Mucosa of gallbladder (tissue), 1 donor: ENCODE results near the gene RGL2. TPM values are rescaled to one million over a fixed set of nuclear protein-coding genes. Genes with fewer than 3 reads are reported as not detected.
"Not testable (repeated sequence)": the region's sequence is repeated elsewhere in the genome, so short reads cannot be mapped to it uniquely, and the experiment has no call there.

Experiments used
- DNase-seq: peaks from one replicate; pipeline ENCODE4 v3.0.0-alpha.2; 2020; ENCODE audit warnings: low spot score
- total RNA-seq: library from RNA; stranded (reverse); gene quantifications from one replicate; pipeline ENCODE4 v1.2.1, GENCODE V29; 2021
- donor health status: DM: no; HTN: no; CAD: no.

RGL2 gene
- total RNA-seq, result 158 TPM

DNA sequence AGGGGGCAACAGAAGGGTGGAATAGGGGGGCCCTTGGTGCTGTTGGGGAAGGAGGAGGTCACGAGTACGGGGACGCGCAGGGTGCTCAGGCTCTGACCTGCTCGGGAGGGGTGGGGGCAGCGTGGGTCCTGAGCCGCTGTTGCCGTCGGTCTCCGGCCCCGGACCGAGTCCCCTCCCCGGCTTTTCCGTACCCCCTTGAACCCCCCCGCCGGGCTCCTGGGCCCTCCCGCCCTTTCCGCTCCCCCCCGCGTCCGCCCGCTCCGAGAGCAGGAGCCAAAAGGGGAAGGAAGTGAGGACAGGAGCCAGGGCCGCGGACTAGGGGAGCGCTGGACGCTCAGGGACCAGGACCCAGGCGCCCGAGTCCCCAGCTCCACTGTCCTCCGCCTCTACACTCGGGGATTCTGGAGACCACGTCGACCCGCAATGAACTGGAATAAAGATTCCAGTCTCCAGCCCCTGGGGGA is at the start of gene RGL2:
RGL2 (minus strand) TSS at position 170 of the 464 bp plus-strand sequence. CDS start 332 bp downstream, outside the sequence.
- peak; percentile 78 for DNase-seq

DNA sequence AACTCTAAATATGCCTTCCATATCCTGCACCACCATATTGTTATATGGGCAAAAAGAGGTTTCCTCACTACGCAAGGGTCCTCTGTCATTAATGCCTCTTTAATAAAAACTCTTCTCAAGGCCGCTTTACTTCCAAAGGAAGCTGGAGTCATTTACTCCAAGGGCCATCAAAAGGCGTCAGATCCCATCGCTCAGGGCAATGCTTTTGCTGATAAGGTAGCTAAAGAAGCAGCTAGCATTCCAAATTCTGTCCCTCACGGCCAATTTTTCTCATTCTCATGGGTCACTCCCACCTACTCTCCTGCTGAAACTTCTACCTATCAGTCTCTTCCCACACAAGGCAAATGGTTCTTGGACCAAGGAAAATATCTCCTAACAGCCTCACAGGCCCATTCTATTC is 49.1 kb upstream of the RGL2 start:
- DNase-seq, result no peak

DNA sequence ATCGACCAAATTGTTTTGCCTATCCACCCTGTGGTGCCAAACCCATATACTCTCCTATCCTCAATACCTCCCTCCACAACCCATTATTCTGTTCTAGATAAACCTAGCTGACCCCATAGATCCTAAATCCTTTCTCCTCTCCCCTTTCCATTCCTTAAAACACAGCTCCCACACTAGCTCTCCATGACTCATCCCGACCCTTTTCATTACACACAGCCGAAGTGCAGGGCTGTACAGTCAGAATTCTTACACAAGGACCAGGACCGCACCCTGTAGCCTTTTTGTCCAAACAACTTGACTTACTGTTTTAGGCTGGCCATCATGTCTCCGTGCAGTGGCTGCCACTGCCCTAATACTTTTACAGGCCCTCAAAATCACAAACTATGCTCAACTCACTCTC is 48.2 kb upstream of the RGL2 start:
- not testable (repeated sequence) for DNase-seq

GRCh38 chr6:33344701-33345697 is 46.3 kb upstream of the RGL2 start:
- DNase-seq, result peak; percentile 61

DNA sequence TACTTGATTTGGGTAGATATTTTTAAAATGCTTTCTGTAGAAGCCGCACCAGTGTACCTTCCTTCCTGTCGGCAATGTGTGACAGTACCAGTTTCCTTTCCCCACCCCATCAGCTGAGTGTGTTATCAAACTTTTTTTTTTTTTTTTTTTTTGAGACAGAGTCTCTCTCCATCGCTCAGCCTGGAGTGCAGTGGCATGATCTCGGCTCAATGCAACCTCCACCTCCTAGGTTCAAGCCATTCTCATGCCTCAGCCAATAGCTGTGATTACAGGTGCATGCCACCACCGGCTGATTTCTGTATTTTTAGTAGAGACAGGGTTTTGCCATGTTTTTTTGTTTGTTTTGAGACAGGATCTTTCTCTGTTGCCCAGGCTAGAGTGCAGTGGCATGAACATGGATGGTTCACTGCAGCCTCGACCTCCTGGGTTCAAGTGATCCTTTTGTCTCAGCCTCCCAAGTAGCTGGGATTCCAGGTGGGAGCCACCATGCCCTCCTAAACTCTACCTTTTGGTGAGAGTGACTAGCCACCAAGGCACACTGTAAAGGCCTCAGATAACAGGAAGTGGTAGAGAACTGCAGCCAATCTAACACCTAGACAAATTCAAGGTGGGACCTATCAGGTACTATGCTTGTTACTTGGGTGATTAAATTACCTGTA is 45.3 kb upstream of the RGL2 start:
- no peak for DNase-seq

DNA sequence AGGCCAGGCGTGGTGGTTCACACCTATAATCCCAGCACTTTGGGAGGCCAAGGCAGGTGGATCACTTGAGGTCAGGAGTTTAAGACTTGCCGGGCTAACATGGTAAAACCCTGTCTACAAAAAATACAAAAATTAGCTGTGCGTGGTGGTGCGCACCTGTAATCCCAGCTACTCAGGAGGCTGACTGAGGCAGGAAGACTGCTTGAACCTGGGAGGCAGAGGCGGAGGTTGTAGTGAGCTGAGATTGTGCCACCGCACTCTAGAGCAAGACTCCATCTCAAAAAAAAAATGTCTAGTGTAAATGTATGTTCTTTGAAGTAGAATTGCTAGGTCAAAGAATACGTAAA is 44.8 kb upstream of the RGL2 start:
- not testable (repeated sequence) for DNase-seq

- no peak for DNase-seq
Measured at GRCh38 chr6:33339193-33339592, 40.5 kb upstream of the RGL2 start.

DNA sequence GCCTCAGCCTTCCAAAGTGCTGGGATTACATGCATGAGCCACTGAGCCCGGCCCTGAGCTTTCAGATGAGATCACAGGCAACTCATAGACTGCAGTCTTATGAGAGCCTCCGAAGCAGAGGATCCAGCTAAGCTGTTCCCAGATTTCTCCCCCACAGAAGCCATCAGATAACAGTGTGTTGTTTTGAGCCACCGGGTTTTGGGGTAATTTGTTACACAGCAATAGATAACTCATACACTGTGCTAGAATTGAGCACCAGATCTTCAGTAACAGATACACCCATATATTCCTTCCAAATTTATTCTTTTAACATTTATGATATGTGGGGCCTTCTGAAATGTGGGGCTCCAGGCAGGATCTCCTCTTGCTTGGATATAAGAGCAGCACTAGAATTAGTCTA is 37.8 kb upstream of the RGL2 start:
- DNase-seq, result no peak

GRCh38 chr6:33335916-33336315 is 37.2 kb upstream of the RGL2 start:
- no peak for DNase-seq

- DNase-seq, result no peak
Measured at GRCh38 chr6:33333666-33334065, 34.9 kb upstream of the RGL2 start.

DNA sequence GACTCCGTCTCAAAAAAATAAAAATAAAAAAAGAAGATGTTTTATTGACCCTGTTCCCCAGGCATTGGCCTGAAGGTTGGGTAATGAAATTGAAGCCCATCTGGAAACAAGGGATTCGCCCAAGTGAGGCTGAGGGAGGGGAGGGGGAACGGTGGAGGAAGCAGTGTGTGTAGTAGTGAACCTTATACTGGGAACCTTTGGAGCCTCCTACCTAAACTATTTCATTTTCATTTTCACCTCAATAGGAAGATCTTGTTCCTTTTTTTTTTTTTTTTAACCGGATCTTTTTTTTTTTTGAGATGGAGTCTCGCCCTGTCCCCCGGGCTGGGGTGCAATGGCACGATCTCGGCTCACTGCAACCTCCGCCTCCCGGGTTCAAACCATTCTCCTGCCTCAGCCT is 32.0 kb upstream of the RGL2 start:
- DNase-seq, result no peak

DNA sequence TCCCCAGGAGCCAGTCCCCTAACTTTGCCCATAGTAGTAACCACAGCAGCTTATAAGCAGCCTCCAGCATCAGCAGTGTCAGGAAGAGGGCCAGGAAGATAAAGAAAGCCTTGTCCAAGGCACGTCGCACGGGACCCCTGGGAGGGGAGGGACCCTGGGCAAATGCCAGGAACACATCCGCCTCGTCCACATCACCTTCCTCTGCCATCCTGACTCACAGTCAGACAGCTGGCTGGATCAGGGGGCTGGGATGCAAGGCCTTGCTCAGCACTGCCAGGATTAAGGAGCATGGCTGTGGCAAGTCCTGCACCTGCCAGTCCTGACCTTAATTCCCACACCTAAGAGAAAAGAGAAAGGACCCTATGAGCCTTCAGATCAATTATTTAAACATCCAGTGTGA is 30.3 kb upstream of the RGL2 start:
- DNase-seq, result no peak

- DNase-seq, result no peak
Measured at GRCh38 chr6:33324125-33324524, 25.4 kb upstream of the RGL2 start.

DNA sequence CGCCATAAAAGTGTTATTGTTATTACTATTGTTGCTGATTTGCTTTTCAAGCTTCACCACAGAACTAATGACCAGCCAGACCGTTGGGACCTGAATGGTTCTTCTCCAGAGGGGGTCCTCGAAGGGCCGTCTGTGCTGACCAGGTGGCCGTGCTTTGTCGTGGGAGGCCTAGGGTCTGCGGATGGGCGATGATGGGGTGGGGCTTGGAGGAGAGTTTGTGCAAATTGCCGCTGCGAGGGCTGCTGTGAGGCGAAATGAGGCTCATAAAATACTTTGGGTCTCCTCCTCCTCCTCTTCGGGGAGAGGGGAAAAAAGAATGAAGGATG is 24.8 kb upstream of the RGL2 start:
- no peak for DNase-seq

DNA sequence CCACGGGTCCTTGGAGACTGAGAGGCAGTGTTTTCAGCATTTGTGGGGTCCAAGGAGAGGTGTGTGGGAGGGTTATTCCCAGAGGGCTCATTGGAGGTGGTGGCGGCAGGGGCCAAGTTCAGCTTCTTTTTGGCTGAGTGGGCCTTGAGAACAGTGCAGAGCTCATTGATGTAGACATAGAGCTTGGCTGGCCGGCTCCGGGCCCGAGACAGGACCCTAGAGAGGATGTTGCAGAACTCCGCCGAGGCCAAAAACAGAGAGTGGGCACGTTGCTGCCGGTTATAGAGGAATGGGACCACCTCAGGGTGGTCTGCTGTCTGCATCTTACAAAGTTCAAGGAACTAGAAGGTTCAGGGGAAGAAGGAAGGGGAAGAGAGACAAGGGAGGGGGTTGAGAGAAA is 22.5 kb upstream of the RGL2 start:
- DNase-seq, result no peak

- no peak for DNase-seq
Measured at GRCh38 chr6:33320315-33321181, 21.8 kb upstream of the RGL2 start.

DNA sequence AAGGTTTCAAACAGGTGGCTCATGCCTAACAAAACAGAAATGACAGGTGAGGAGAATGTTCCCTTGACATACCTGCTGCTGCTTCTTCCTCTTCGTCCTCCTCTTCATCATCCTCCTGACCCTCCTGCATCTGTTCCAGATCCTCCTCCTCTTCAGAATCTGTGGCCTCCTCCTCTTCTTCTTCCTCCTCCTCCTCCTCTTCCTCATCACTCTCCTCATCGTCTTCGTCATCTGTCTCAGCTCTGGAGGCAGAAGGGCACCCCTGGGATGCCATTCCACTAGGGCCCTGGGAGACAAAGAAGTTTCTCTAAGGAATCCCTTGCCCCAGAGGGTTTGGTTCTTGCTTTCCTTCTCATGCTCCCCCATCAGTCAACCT is 21.2 kb upstream of the RGL2 start:
- DNase-seq, result no peak

GRCh38 chr6:33318426-33319073 is 19.8 kb upstream of the RGL2 start:
- no peak for DNase-seq

- peak; percentile 99 for DNase-seq
Measured at GRCh38 chr6:33317669-33318425, 19.1 kb upstream of the RGL2 start, which contains the start of gene ZBTB22. Gene ZBTB22, minus strand, starts transcription at chr6:33317744. Its CDS starts 828 bp downstream, at chr6:33316916.

DNA sequence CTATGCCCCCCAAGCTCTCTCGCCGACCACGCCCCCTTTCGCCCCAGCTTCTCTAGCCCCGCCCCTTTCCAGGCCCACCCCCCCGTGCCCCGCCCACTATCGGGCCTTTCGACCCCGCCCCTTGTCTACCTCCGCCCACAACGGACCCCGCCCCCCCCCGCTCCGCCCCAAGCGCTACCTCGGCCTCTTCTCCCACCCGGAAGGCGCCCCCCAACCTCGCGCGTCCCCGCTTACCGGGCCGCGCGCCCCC is 18.6 kb upstream of the RGL2 start:
- peak; percentile 30 for DNase-seq
